Stomach (tissue), 9 donors: Measurements from ENCODE around the gene DIS3L2. TPM values are rescaled to one million over a fixed set of nuclear protein-coding genes. Genes with fewer than 3 reads are reported as not detected.

Experiments used
- DNase-seq, 2 donors: peaks; one replicate each; pipeline versions ENCODE4 v3.0.0 to v3.0.0-alpha.2; 2013 to 2019
- H3K27ac ChIP-seq, 5 donors: fragments of 200-600 bp in 4 of 5; sonication (generic) in 4 of 5; one replicate each; pipeline ENCODE4 v1.5.1; 2013 to 2019; ENCODE audit warnings: mild to moderate bottlenecking in 1 of 5, moderate library complexity in 1 of 5
- H3K27me3 ChIP-seq, 3 donors: fragments of 200-600 bp; sonication (generic); one replicate each; pipeline ENCODE4 v1.5.1; 2017 to 2019; ENCODE audit warnings: mixed run types in 1 of 3
- H3K36me3 ChIP-seq, 4 donors: fragments of 200-600 bp; sonication (generic); 1 replicate in 3 of 4; 2 replicates in 1 of 4; pipeline ENCODE4 v1.5.1; 2016 to 2019
- H3K4me1 ChIP-seq, 4 donors: fragments of 200-600 bp; sonication (generic); one replicate each; pipeline ENCODE4 v1.5.1; 2016 to 2019
- H3K4me3 ChIP-seq, 4 donors: fragments of 200-600 bp; sonication (generic) in 3 of 4; one replicate each; pipeline ENCODE4 v1.5.1; 2016 to 2019; ENCODE audit warnings: mild to moderate bottlenecking in 1 of 4
- H3K9me3 ChIP-seq, 4 donors: fragments of 200-600 bp; sonication (generic); one replicate each; pipeline ENCODE4 v1.5.1; 2016 to 2019
- CTCF ChIP-seq, 7 experiments: fragments of 450-650 bp in 4 of 7; fragments of 200-600 bp in 3 of 7; sonication (generic) in 3 of 7; IDR thresholded peaks; one replicate each; pipeline ENCODE4 v1.5.1; 2016 to 2019; ENCODE audit warnings: antibody characterized with exemption in 7 of 7, control low read depth in 2 of 7, mild to moderate bottlenecking in 1 of 7
- EP300 ChIP-seq: sonication (generic); formaldehyde crosslinking; IDR thresholded peaks from one replicate; pipeline ENCODE4 v1.6.1; 2017; ENCODE audit warnings: antibody characterized with exemption
- POLR2A ChIP-seq, 4 donors: fragments of 450-650 bp; IDR thresholded peaks; one replicate each; pipeline ENCODE4 v1.6.1; 2016; ENCODE audit warnings: antibody characterized with exemption in 4 of 4, control low read depth in 2 of 4, mild to moderate bottlenecking in 1 of 4, moderate library complexity in 1 of 4
- POLR2AphosphoS5 ChIP-seq, 3 donors: sonication (generic); formaldehyde crosslinking; IDR thresholded peaks; one replicate each; pipeline ENCODE4 v1.6.1; 2016; ENCODE audit warnings: antibody characterized with exemption in 3 of 3
- WGBS, 5 donors: extraction: QIAGEN DNeasy Blood & Tissue Kit in 3 of 5; methylation state at CpG; one replicate each; pipeline versions ENCODE4 v1.1.5 to v1.1.7; 2013 to 2018; 5-methylcytosine and 5-hydroxymethylcytosine counted together
- intact Hi-C: fragments of 100-400 bp; cut with DNase I; formaldehyde crosslinking; loops from one replicate; pipeline ENCODE4 v1.15.1; 2023; ENCODE audit warnings: low total_unique reads
- polyA plus RNA-seq, 3 donors: library from polyadenylated mRNA; stranded (reverse); fragments of 200-250 nt; gene quantifications; one replicate each; pipeline ENCODE4 v1.2.3, GENCODE V29; 2013
- total RNA-seq, 5 donors: library from RNA; depleted of rRNA; stranded (reverse); fragments of >200 nt; gene quantifications; one replicate each; pipeline versions ENCODE4 v1.1.0 to v1.2.3, GENCODE V29; 2014 to 2016
- donor health status: healthy with polysubstance abuse.
- donor health status: Bipolar disorder and iron deficiency.
- donor health status: healthy.

DIS3L2 gene
- total and polyA plus RNA-seq, 8 donors: 10.4 to 124 (median 26.8) TPM

- Histone ChIP-seq H3K9me3 (peaks cover 0 to 15% (median 3%) of the 10 kb centered on the region in 4 donors), H3K27me3 (no peaks in the 10 kb centered on the region), H3K4me3 (no peak overlapping the region), H3K27ac (peak overlapping the region in 4 of 5 donors; percentile 37 to 81 (median 58)), H3K4me1 (peaks cover 11 to 55% (median 40%) of the 10 kb centered on the region in 4 donors), H3K36me3 (peaks cover 0 to 16% (median 0%) of the 10 kb centered on the region in 4 donors)
- no peak for TF ChIP-seq CTCF (IDR thresholded peaks at IDR 0.05)
- TF ChIP-seq POLR2A (IDR thresholded peaks at IDR 0.05): no peak
- TF ChIP-seq EP300: no peak
- no peak for TF ChIP-seq POLR2AphosphoS5 (IDR thresholded peaks at IDR 0.05)
- intact Hi-C loops: no loop called here
- peak in 1 of 2 donors; percentile 44 for DNase-seq
- WGBS, 5 donors: 65 to 79% (median 78%) methylated on average over 12 of the region's 12 CpGs
Measured at GRCh38 chr2:232316461-232317330, 355.2 kb downstream of the DIS3L2 start.

- WGBS, 5 donors: 70 to 90% (median 82%) methylated on average over 12 of the region's 12 CpGs
- Histone ChIP-seq H3K27me3 (no peaks in the 10 kb centered on the region), H3K27ac (no peak overlapping the region), H3K4me1 (peaks cover 11 to 55% (median 40%) of the 10 kb centered on the region in 4 donors), H3K4me3 (no peak overlapping the region), H3K9me3 (peaks cover 0 to 4% (median under 1%) of the 10 kb centered on the region in 4 donors), H3K36me3 (peaks cover 0 to 6% (median 0%) of the 10 kb centered on the region in 4 donors)
- intact Hi-C loops: no loop called here
- DNase-seq: no peak
- no peak for TF ChIP-seq POLR2AphosphoS5 (IDR thresholded peaks at IDR 0.05)
- TF ChIP-seq CTCF (IDR thresholded peaks at IDR 0.05): no peak
- no peak for TF ChIP-seq POLR2A (IDR thresholded peaks at IDR 0.05)
- TF ChIP-seq EP300: no peak
Measured at GRCh38 chr2:232318169-232318855, 356.8 kb downstream of the DIS3L2 start.

- intact Hi-C loops: no loop called here
- no peaks in the 10 kb centered on the region for H3K36me3 ChIP-seq
- no peaks in the 10 kb centered on the region for H3K9me3 ChIP-seq
- no peak for DNase-seq
- no peak overlapping the region for H3K27ac ChIP-seq
- no peaks in the 10 kb centered on the region for H3K27me3 ChIP-seq
- 70 to 100% (median 93%) methylated on average over 1 to 4 of the region's 4 CpGs for WGBS, 5 donors
- H3K4me1 ChIP-seq: peaks cover 11 to 51% (median 40%) of the 10 kb centered on the region in 4 donors
- no peak for TF ChIP-seq POLR2AphosphoS5 (IDR thresholded peaks at IDR 0.05)
- no peak for TF ChIP-seq CTCF (IDR thresholded peaks at IDR 0.05)
- no peak for TF ChIP-seq POLR2A (IDR thresholded peaks at IDR 0.05)
- TF ChIP-seq EP300: no peak
- H3K4me3 ChIP-seq: no peak overlapping the region
Measured at GRCh38 chr2:232319067-232319802, 357.7 kb downstream of the DIS3L2 start.
